HT1080 (cell line): Measurements from ENCODE around the gene APP. TPM values are rescaled to one million over a fixed set of nuclear protein-coding genes. Genes with fewer than 3 reads are reported as not detected.

Source experiments
- DNase-seq: peaks from one replicate; pipeline ENCODE4 v3.0.0-alpha.2; 2015; ENCODE audit warnings: low read depth
- total RNA-seq: library from RNA; depleted of rRNA; stranded (reverse); fragments of >200 nt; shearing (Covaris generic); gene quantifications from 2 replicates; pipeline ENCODE4 v1.2.3, GENCODE V29; 2014

APP gene
- total RNA-seq, 1 experiment from 2014 or later = 235 TPM

DNA sequence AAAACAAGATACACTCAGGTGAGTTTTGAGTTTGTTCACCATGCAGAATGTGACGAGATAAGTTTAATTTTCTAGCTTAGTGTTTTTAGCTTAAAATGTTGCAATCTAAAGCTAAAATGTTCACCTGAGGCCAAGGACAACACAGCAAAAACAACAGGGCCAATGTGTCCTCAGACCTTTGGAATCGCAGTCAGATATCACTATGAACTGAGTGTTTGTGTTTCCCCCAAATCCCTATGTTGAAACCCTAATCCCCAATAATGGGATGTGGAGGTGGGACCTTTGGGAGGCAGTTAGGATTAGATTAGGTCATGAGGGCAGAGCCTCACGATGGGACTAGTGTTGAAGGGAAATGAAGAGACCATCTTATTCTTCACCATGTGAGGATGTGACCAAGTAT lies 291.4 kb downstream of the APP start:
- no peak for DNase-seq

- DNase-seq = peak; percentile 39
Observed at GRCh38 chr21:25878344-25878743, 292.2 kb downstream of the APP start.

DNA sequence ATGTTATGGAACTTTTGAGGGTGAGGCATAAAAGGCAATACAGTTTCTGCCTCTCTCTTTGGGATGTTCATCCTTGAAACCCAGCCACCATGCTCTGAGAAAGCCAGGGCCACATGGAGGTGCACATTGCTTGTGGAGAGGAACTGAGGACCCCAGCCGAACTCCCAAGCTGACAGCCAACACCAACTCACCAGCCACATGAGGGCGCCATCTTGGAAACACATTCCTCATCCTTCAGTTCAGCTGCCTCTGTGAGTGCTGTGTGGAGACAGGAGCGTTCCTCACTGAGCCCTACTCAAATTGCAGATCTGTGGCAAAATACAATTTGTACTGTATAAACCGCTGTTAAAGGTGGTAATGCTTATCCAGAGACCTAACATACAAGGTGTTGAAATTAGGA lies 298.3 kb downstream of the APP start:
- no peak for DNase-seq

GRCh38 chr21:25871566-25871965 lies 299.0 kb downstream of the APP start:
- DNase-seq = no peak

- DNase-seq = no peak
Observed at GRCh38 chr21:25870084-25870483, 300.5 kb downstream of the APP start.

DNA sequence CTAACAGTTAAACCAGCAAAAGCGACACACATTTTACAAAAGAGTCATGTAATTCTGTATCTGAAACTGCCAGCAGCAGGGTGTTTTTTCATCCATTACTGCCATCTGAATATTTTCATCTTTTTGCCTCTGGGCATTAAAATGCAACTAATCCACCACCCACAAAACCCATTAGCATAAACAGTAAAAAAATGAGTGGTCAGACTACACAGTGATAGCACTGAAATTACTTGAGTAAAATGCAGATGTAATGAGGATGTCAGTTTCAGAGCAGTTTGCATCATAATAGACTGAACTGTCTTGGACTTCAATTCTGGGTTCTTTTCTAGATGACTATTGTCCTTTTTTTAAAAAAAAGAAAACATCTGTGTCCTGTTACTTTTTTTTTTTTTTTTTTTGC lies 303.5 kb downstream of the APP start:
- DNase-seq = no peak

GRCh38 chr21:25863747-25864146 lies 306.8 kb downstream of the APP start:
- DNase-seq = no peak

- no peak for DNase-seq
Observed at GRCh38 chr21:25863031-25863430, 307.5 kb downstream of the APP start.

- peak; percentile 36 for DNase-seq
Observed at GRCh38 chr21:25862596-25862995, 308.0 kb downstream of the APP start.

GRCh38 chr21:25862112-25862511 lies 308.5 kb downstream of the APP start:
- DNase-seq = no peak

DNA sequence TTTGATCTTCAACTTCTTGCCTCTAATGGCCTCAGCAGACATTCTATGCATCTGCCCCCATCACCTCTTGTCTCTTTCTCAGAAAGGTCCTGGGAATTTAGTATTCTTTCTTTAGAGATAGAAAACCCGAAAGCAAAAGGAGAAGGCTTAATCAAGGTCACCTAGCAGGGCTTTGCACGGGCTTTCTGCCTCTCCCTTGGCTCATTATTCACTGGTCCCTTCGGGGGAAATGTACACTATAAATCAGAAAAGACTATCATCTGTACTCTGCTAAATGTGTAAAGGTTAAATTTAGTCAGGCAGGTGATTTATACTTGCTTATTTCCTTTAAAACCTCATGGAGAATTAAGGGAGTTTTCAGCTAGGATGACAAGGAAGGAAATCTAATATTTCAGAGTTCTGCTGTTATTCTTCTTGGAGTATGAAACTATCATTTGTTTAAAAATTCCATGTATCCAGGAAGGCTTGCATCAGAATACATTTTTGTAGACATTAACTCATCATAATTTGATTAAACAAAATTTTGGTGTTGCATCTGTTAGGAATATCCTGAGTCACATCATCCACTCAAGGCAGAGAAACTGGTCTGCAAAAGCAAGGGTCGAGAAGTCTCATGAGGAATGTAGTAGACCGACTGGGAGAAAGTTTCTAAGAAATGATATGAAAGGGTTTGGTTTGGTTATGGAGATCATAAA lies 311.2 kb downstream of the APP start:
- no peak for DNase-seq

DNA sequence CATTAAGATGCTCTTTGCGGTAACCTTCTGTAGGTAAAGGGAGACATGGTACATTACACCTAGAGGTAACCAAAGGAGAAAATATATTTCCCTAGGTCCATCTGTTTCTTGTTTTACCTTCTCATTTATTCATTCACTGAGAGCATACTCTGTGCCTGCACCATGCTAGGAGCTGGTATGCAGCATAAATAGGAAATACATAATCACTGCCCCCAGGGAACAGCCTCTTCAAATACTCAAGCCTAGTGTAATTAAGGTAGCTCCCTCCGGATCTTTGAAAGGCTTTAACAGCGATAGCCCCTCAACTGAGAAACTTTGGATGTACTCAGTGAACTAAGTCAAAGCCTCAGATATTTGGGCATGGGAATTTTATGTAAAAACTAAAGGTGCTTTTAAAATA lies 312.2 kb downstream of the APP start:
- DNase-seq = no peak

DNA sequence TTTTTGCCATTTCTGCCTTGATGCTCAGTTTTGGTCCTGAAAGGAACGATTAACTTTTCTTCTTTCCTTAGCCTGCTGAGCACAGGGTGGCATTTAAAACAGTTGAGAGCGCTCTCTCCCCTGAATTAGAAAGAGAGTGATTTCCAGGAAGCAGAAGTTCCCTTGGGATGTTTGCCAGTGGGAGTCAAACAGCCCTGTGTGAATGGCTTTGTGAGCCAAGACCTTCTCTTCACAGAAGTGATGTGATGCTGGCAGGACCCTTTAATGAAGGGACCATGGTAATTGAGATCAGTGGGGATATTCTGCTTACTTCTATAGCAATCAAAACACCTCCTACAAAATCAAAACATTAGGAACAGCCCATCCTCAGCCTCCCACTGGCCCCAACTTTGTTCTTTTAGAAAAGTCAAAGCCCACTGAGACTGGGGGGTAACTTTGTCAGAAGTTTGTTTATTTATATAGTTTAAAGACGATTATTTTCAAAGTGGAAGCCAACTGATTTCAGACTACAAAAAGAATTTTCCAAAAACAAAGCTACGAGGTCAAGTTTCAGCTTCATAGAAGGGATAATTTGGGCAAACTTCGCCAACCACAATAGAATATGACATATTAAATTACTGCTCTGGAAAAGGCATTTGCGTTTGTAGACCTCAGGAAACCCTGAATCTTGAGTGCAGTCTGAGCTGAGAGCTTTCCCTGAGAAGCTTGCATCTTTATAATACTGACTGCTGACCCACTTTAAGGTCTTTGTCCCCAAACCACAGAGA lies 313.1 kb downstream of the APP start:
- no peak for DNase-seq

GRCh38 chr21:25855576-25855975 lies 315.0 kb downstream of the APP start:
- no peak for DNase-seq

DNA sequence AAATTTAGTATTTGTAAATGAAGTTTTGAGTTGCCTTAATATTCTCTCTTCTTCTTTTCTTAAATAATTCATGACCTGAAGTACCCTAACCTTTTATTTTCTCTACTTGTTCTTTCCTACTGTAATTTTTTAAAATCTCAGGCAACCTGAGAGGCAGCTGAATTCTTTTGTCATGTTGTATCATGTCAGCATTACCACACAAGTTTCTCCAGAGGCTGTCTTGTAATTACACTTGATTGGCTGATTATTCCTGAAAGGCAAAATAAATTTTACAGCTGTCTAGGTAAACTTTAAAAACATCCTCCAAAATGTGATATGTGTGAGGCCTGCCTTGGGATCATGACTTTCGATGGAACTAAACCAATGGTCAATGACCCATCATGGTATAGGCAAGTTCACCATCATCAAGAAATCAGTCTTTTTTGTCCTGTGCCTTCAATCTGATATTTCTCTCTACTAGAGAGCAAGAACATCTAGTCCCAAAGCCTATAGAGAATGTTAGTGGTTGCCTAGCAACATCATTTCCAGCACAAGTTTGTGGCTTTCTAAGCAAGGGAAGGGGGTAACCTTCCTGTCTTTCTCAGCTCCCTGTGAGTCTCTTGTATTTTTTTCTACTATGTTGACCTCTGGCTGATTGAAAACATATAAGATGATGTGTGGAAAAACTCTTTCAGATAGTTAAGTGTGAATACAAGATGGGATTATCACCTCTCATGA lies 320.3 kb downstream of the APP start:
- DNase-seq = no peak

DNA sequence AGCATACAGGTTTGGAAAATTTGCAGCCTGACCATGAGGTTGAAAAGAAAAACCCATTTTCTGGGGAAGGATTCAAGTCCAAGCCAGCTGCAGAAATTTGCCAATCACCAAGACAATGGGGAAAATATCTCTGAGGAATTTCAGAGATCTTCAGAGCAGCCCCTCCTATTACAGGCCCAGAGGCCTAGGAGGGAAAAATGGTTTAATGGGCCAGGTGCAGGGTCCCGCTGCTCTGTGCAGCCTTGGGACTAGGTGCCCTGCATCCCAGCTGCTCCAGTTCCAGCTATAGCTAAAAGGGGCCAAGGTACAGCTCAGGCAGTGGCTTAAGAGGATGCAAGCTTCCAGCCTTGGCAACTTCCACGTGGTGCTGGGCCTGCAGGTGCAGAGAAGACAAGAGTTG lies 322.3 kb downstream of the APP start:
- DNase-seq = no peak

DNA sequence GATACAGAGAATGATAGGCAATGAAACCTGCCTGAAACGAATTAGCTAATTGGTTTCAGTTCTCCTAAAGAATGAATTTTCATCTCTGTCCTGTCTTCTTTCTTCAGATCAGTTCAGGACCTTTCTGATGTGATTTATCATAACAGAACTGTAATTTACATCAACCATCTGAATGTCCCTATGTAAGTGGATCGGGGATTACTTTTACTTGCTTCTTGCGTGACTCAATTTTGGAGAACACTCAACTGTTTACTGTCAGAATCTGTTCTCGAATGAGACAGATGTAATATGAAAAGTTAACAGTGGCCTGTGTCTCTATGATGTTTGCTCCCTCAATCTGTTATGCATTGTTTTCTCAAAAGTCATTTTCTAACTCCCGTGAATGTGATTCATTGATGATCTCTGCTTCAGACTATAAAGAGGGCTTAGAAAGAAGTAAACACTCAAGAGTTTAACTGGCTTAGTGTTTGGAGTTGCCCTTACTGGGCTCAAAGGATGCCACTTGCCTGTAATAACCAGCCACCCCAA lies 324.8 kb downstream of the APP start:
- no peak for DNase-seq

GRCh38 chr21:25842925-25843324 lies 327.6 kb downstream of the APP start:
- DNase-seq = no peak

GRCh38 chr21:25838809-25839208 lies 331.8 kb downstream of the APP start:
- DNase-seq = peak; percentile 49

GRCh38 chr21:25837533-25838265 lies 332.9 kb downstream of the APP start:
- peak; percentile 60 for DNase-seq

- no peak for DNase-seq
Observed at GRCh38 chr21:25836396-25836795, 334.2 kb downstream of the APP start.
